Natural killer cell treated with Interleukin-12 subunit alpha and Interleukin-12 subunit beta and Interleukin-15 and Interleukin-18, amount 100 ng/mL, for 72 hours (primary cell): ENCODE results near the gene LMAN1L. TPM values are rescaled to one million over a fixed set of nuclear protein-coding genes. Genes with fewer than 3 reads are reported as not detected.

ENCODE experiments used
- ATAC-seq, 2 donors: fragments of 150-1000 bp; cut with Tn5 transposase in 1 of 2; sonication (Bioruptor Pico), chemical (Tn5 transposase) in 1 of 2; 2 replicates each; pipeline ENCODE4 v1.10.0; 2021
- DNase-seq: peaks from one replicate; pipeline ENCODE4 v3.0.0; 2022; ENCODE audit warnings: low spot score
- H3K27ac Mint-ChIP-seq, 2 donors: 1 replicate in 1 of 2; 2 replicates in 1 of 2; pipeline ENCODE4 v1.8.0; 2022; ENCODE audit warnings: mixed read lengths in 2 of 2, mild to moderate bottlenecking in 1 of 2, moderate library complexity in 1 of 2
- H3K27me3 Mint-ChIP-seq, 2 donors: 1 replicate in 1 of 2; 2 replicates in 1 of 2; pipeline ENCODE4 v1.8.0; 2022; ENCODE audit warnings: mixed read lengths in 2 of 2
- H3K36me3 Mint-ChIP-seq: one replicate; pipeline ENCODE4 v1.8.0; 2022; ENCODE audit warnings: mixed read lengths
- H3K4me1 Mint-ChIP-seq, 2 donors: 1 replicate in 1 of 2; 2 replicates in 1 of 2; pipeline ENCODE4 v1.8.0; 2022; ENCODE audit warnings: low read depth in 2 of 2, mixed read lengths in 2 of 2, mild to moderate bottlenecking in 1 of 2
- H3K4me3 Mint-ChIP-seq: one replicate; pipeline ENCODE4 v1.8.0; 2022; ENCODE audit warnings: mixed read lengths
- H3K9me3 Mint-ChIP-seq: 2 replicates; pipeline ENCODE4 v1.8.0; 2022; ENCODE audit warnings: mixed read lengths
- total RNA-seq, 2 donors: library from RNA; stranded (reverse); gene quantifications; one replicate each; pipeline ENCODE4 v1.2.3, GENCODE V29; 2022

Gene LMAN1L
- total RNA-seq, 2 donors from 2014 or later, result 3.4 to 4.9 TPM

GRCh38 chr15:74837482-74838136 is 25.0 kb downstream of the LMAN1L start:
- Mint-ChIP-seq H3K27ac (no peak overlapping the region), H3K4me1 (peaks cover 18 to 20% of the 10 kb centered on the region in 2 donors), H3K27me3 (no peaks in the 10 kb centered on the region), H3K36me3 (no peaks in the 10 kb centered on the region), H3K9me3 (no peaks in the 10 kb centered on the region), H3K4me3 (no peak overlapping the region)
- no peak for ATAC-seq
- no peak for DNase-seq

GRCh38 chr15:74838137-74838516 is 25.5 kb downstream of the LMAN1L start:
- Mint-ChIP-seq H3K27ac (no peak overlapping the region), H3K9me3 (no peaks in the 10 kb centered on the region), H3K27me3 (no peaks in the 10 kb centered on the region), H3K4me3 (no peak overlapping the region), H3K36me3 (no peaks in the 10 kb centered on the region), H3K4me1 (peaks cover 19 to 22% of the 10 kb centered on the region in 2 donors)
- ATAC-seq, result no peak
- DNase-seq, result no peak

- Mint-ChIP-seq H3K4me1 (peaks cover 22% of the 10 kb centered on the region in 2 donors), H3K27ac (no peak overlapping the region), H3K36me3 (no peaks in the 10 kb centered on the region), H3K27me3 (no peaks in the 10 kb centered on the region), H3K4me3 (no peak overlapping the region), H3K9me3 (no peaks in the 10 kb centered on the region)
- ATAC-seq (no peak), DNase-seq (no peak)
These were observed 26.3 kb downstream of the LMAN1L start for GRCh38 chr15:74838746-74839525.

GRCh38 chr15:74839526-74840395 is 27.1 kb downstream of the LMAN1L start:
- Mint-ChIP-seq H3K27me3 (no peaks in the 10 kb centered on the region), H3K4me1 (peaks cover 27 to 30% of the 10 kb centered on the region in 2 donors), H3K4me3 (no peak overlapping the region), H3K9me3 (no peaks in the 10 kb centered on the region), H3K27ac (no peak overlapping the region), H3K36me3 (no peaks in the 10 kb centered on the region)
- ATAC-seq (no peak), DNase-seq (no peak)

- Mint-ChIP-seq H3K9me3 (no peaks in the 10 kb centered on the region), H3K27ac (peak overlapping the region; percentile 14 to 66), H3K4me1 (peaks cover 34 to 38% of the 10 kb centered on the region in 2 donors), H3K36me3 (no peaks in the 10 kb centered on the region), H3K27me3 (no peaks in the 10 kb centered on the region), H3K4me3 (peak overlapping the region; percentile 91)
- no peak for ATAC-seq
- no peak for DNase-seq
These were observed 28.5 kb downstream of the LMAN1L start for GRCh38 chr15:74840851-74841775.

GRCh38 chr15:74841891-74842373 is 29.3 kb downstream of the LMAN1L start:
- H3K9me3 Mint-ChIP-seq, result no peaks in the 10 kb centered on the region
- no peaks in the 10 kb centered on the region for H3K27me3 Mint-ChIP-seq
- peak overlapping the region; percentile 14 to 82 for H3K27ac Mint-ChIP-seq
- DNase-seq, result no peak
- no peak for ATAC-seq
- H3K36me3 Mint-ChIP-seq, result no peaks in the 10 kb centered on the region
- H3K4me1 Mint-ChIP-seq, result peaks cover 39 to 41% of the 10 kb centered on the region in 2 donors
- peak overlapping the region; percentile 91 for H3K4me3 Mint-ChIP-seq

GRCh38 chr15:74842581-74843444 is 30.2 kb downstream of the LMAN1L start, which contains the start of gene ULK3:
TSS of gene ULK3 (minus strand) at chr15:74843156. CDS start at chr15:74843105, 51 bp downstream.
- H3K36me3 Mint-ChIP-seq, result peaks cover 4% of the 10 kb centered on the region
- peaks cover 39 to 43% of the 10 kb centered on the region in 2 donors for H3K4me1 Mint-ChIP-seq
- ATAC-seq (peak; percentile 94 to 96), DNase-seq (peak; percentile 95)
- H3K27ac Mint-ChIP-seq, result peak within 1 kb of the TSS; percentile 82 to 95
- no peaks in the 10 kb centered on the region for H3K9me3 Mint-ChIP-seq
- H3K4me3 Mint-ChIP-seq, result peak within 1 kb of the TSS; percentile 91
- no peaks in the 10 kb centered on the region for H3K27me3 Mint-ChIP-seq

- DNase-seq, result no peak
- Mint-ChIP-seq H3K9me3 (no peaks in the 10 kb centered on the region), H3K27me3 (no peaks in the 10 kb centered on the region), H3K4me3 (peak overlapping the region; percentile 91), H3K4me1 (peaks cover 39 to 43% of the 10 kb centered on the region in 2 donors), H3K36me3 (peaks cover 9% of the 10 kb centered on the region), H3K27ac (peak overlapping the region; percentile 82 to 95)
- no peak for ATAC-seq
These were observed 30.8 kb downstream of the LMAN1L start for GRCh38 chr15:74843445-74843828.

GRCh38 chr15:74843891-74844299 is 31.3 kb downstream of the LMAN1L start:
- no peak for DNase-seq
- H3K36me3 Mint-ChIP-seq, result peaks cover 13% of the 10 kb centered on the region
- peak overlapping the region; percentile 95 to 96 for H3K27ac Mint-ChIP-seq
- no peaks in the 10 kb centered on the region for H3K27me3 Mint-ChIP-seq
- H3K4me1 Mint-ChIP-seq, result peaks cover 39 to 43% of the 10 kb centered on the region in 2 donors
- no peaks in the 10 kb centered on the region for H3K9me3 Mint-ChIP-seq
- H3K4me3 Mint-ChIP-seq, result peak overlapping the region; percentile 91
- ATAC-seq, result no peak

- Mint-ChIP-seq H3K4me1 (peaks cover 39 to 43% of the 10 kb centered on the region in 2 donors), H3K4me3 (peak overlapping the region; percentile 81), H3K36me3 (peaks cover 13% of the 10 kb centered on the region), H3K27me3 (no peaks in the 10 kb centered on the region), H3K9me3 (no peaks in the 10 kb centered on the region), H3K27ac (peak overlapping the region; percentile 95 to 96)
- DNase-seq, result no peak
- ATAC-seq, result no peak
These were observed 31.9 kb downstream of the LMAN1L start for GRCh38 chr15:74844319-74845207.

GRCh38 chr15:74845208-74845568 is 32.6 kb downstream of the LMAN1L start:
- peaks cover 39 to 43% of the 10 kb centered on the region in 2 donors for H3K4me1 Mint-ChIP-seq
- peak overlapping the region; percentile 95 to 96 for H3K27ac Mint-ChIP-seq
- H3K4me3 Mint-ChIP-seq, result peak overlapping the region; percentile 81
- DNase-seq (no peak), ATAC-seq (peak; percentile 30 to 63)
- peaks cover 13% of the 10 kb centered on the region for H3K36me3 Mint-ChIP-seq
- no peaks in the 10 kb centered on the region for H3K27me3 Mint-ChIP-seq
- no peaks in the 10 kb centered on the region for H3K9me3 Mint-ChIP-seq
